ENCODE data around the gene DDX21.

- TF ChIP-seq CTCF (IDR thresholded peaks at IDR 0.05) (no peak), ZFX (IDR thresholded peaks at IDR 0.05; ENCODE audit: borderline replicate concordance) (no peak)
Measured at GRCh38 chr10:69009360-69009759, 53.4 kb downstream of the DDX21 start.
